ENCODE results near the gene CALR3. TPM values are rescaled to one million over a fixed set of nuclear protein-coding genes. Genes with fewer than 3 reads are reported as not detected.
A peak's percentile ranks its signal among the peaks of the same experiment; 100 is the strongest.

Gene CALR3
- total and polyA plus RNA-seq, 2 of the 8 experiments (the other 6 are each of a cell fraction or from before 2014, with no cell fraction given) = 0.11 to 0.32 TPM

GRCh38 chr19:16540948-16541347 is 45.0 kb upstream of the CALR3 start:
- H3K4me2 ChIP-seq (ENCODE audit: insufficient read depth in 1 of 2, low read depth in 2 of 2, low read length in 2 of 2) = peak overlapping the region; percentile 91 to 95
- H4K8ac ChIP-seq (ENCODE audit: extremely low read depth, insufficient read depth, low read length) = no peak overlapping the region
- peak overlapping the region in 1 of 4 experiments; percentile 91; a peak in 3 of 7 replicates for H3K9ac ChIP-seq (replicated peaks in 1 of 4; ENCODE audit: extremely low read depth in 1 of 4, low read depth in 3 of 4, low read length in 3 of 4)
- WGBS, 2 experiments (ENCODE audit: extremely low coverage in 1 of 2, insufficient coverage in 1 of 2, insufficient read length in 1 of 2, insufficient replicate concordance in 2 of 2, low coverage in 1 of 2, low lambda C conversion rate in 2 of 2, missing lambda C conversion rate in 1 of 2) = 89% methylated on average over 12 of the region's 12 CpGs; no CpG with 5 or more reads in 1 of the 2 experiments
- no peak overlapping the region for H3K18ac ChIP-seq (ENCODE audit: extremely low read depth, low read length)
- no peak overlapping the region for H2BK120ac ChIP-seq (replicated peaks; ENCODE audit: low read depth, low read length)
- H2BK5ac ChIP-seq (ENCODE audit: low read depth, low read length) = no peak overlapping the region
- no peak overlapping the region for H2AK5ac ChIP-seq (ENCODE audit: low read depth, low read length)
- H3K56ac ChIP-seq (replicated peaks; ENCODE audit: insufficient read length, low read depth, low read length) = no peak overlapping the region
- peaks cover 35 to 72% of the 10 kb centered on the region in 2 experiments for H3K79me2 ChIP-seq (ENCODE audit: control insufficient read depth in 1 of 2, insufficient read depth in 2 of 2, low read length in 2 of 2)
- POLR2A ChIA-PET (ENCODE audit: partially characterized antibody) = interaction anchor here (1.3 to 1.6 kb wide), 3 partner anchors 19 to 51 kb away, joined by 3 to 7 read pairs (median 3); no protein-coding TSS in a partner anchor
- H3K27ac ChIP-seq (ENCODE audit: low read depth, low read length) = no peak overlapping the region
- peaks cover 11% of the 10 kb centered on the region for H3K79me1 ChIP-seq (ENCODE audit: low read depth, low read length)
- H3K14ac ChIP-seq (ENCODE audit: insufficient read length) = no peak overlapping the region
- peaks cover 0 to 21% (median 8%) of the 10 kb centered on the region in 4 experiments; a peak in 6 of 8 replicates for H3K36me3 ChIP-seq (ENCODE audit: control insufficient read depth in 2 of 4, insufficient read depth in 4 of 4, low read length in 3 of 4)
- no peaks in the 10 kb centered on the region for H3K9me3 ChIP-seq (ENCODE audit: insufficient read depth in 2 of 2, low read depth in 1 of 2, low read length in 1 of 2)
- peaks cover 6% of the 10 kb centered on the region; the same call in 1 of the 2 replicates for H3K23me2 ChIP-seq (ENCODE audit: low read depth, low read length)
- FAIRE-seq = no peak
- no peak overlapping the region for H2BK12ac ChIP-seq (ENCODE audit: low read depth, low read length)
- peaks cover 19 to 28% of the 10 kb centered on the region in 2 experiments for H4K20me1 ChIP-seq (replicated peaks in 1 of 2; ENCODE audit: control insufficient read depth in 1 of 2, insufficient read depth in 2 of 2, low read length in 2 of 2)
- H3K4ac ChIP-seq (replicated peaks; ENCODE audit: insufficient read length, low read depth, low read length) = no peak overlapping the region
- peaks cover 0 to 5% (median 3%) of the 10 kb centered on the region in 4 experiments; a peak in 4 of 7 replicates for H3K4me1 ChIP-seq (replicated peaks in 1 of 4; ENCODE audit: control insufficient read depth in 3 of 4, insufficient read depth in 4 of 4, low read length in 3 of 4)
- H3K4me3 ChIP-seq (ENCODE audit: extremely low read depth in 1 of 4, insufficient read depth in 2 of 4, low read depth in 3 of 4, low read length in 4 of 4) = peak overlapping the region; percentile 86 to 99 (median 99); a peak in 7 of 8 replicates
- no peaks in the 10 kb centered on the region for H3K27me3 ChIP-seq (replicated peaks in 1 of 4; ENCODE audit: control insufficient read depth in 3 of 4, extremely low read depth in 1 of 4, insufficient read depth in 3 of 4, low read length in 3 of 4)
- no peak for DNase-seq (ENCODE audit: low read depth in 1 of 2, low spot score in 2 of 2)
- no peak overlapping the region for H4K5ac ChIP-seq (ENCODE audit: insufficient read length, low read depth, low read length)
- H4K91ac ChIP-seq (replicated peaks; ENCODE audit: insufficient read length, low read length) = no peak overlapping the region
- CTCF ChIA-PET (ENCODE audit: partially characterized antibody) = interaction anchor here (0.7 to 1.6 kb wide), 4 partner anchors 15 to 26 kb away, joined by 3 to 4 read pairs (median 3); no protein-coding TSS in a partner anchor
- no peak overlapping the region for H2AFZ ChIP-seq (ENCODE audit: low read length)
- H3K23ac ChIP-seq (ENCODE audit: insufficient read length) = no peak overlapping the region
- no peak overlapping the region for H2BK20ac ChIP-seq (ENCODE audit: low read length)
- H2BK15ac ChIP-seq (ENCODE audit: low read length) = no peak overlapping the region
- no peak for TF ChIP-seq GTF2F1 (IDR thresholded peaks at IDR 0.05; ENCODE audit: borderline replicate concordance, low read depth, low read length)
- TF ChIP-seq KDM1A (IDR thresholded peaks at IDR 0.05; ENCODE audit: borderline replicate concordance, low read length) = no peak
- TF ChIP-seq JUN (IDR thresholded peaks at IDR 0.05; ENCODE audit: low read depth, low read length) = no peak
- no peak for TF ChIP-seq ATF2 (IDR thresholded peaks at IDR 0.05; ENCODE audit: low read length)
- no peak for TF ChIP-seq NANOG (IDR thresholded peaks at IDR 0.05; ENCODE audit: insufficient read depth, low read depth, low read length, poor library complexity, severe bottlenecking)
- TF ChIP-seq, protein P1, sequence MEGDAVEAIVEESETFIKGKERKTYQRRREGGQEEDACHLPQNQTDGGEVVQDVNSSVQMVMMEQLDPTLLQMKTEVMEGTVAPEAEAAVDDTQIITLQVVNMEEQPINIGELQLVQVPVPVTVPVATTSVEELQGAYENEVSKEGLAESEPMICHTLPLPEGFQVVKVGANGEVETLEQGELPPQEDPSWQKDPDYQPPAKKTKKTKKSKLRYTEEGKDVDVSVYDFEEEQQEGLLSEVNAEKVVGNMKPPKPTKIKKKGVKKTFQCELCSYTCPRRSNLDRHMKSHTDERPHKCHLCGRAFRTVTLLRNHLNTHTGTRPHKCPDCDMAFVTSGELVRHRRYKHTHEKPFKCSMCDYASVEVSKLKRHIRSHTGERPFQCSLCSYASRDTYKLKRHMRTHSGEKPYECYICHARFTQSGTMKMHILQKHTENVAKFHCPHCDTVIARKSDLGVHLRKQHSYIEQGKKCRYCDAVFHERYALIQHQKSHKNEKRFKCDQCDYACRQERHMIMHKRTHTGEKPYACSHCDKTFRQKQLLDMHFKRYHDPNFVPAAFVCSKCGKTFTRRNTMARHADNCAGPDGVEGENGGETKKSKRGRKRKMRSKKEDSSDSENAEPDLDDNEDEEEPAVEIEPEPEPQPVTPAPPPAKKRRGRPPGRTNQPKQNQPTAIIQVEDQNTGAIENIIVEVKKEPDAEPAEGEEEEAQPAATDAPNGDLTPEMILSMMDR (IDR thresholded peaks at IDR 0.05; ENCODE audit: control extremely low read depth in 1 of 3, insufficient read depth in 1 of 3, low read depth in 1 of 3, low read length in 3 of 3) = no peak
- TF ChIP-seq RAD21 (IDR thresholded peaks at IDR 0.05 in 1 of 2, conservative IDR thresholded peaks at IDR 0.05 in 1 of 2; ENCODE audit: low read depth in 2 of 2, low read length in 2 of 2) = no peak
- no peak for TF ChIP-seq ZNF274 (IDR thresholded peaks at IDR 0.05; ENCODE audit: borderline replicate concordance, extremely low read depth, low read length)

Data from H1 (cell line).